Colonic mucosa (tissue), 4 donors: ENCODE results near the gene FTCDNL1. TPM values are rescaled to one million over a fixed set of nuclear protein-coding genes. Genes with fewer than 3 reads are reported as not detected.

Source experiments
- DNase-seq: peaks from one replicate; pipeline ENCODE4 v3.0.0-alpha.2; 2020
- H3K27ac ChIP-seq: fragments of 200-600 bp; one replicate; pipeline ENCODE4 v1.8.0; 2021
- H3K27me3 ChIP-seq: fragments of 200-600 bp; one replicate; pipeline ENCODE4 v1.8.0; 2021
- H3K36me3 ChIP-seq: fragments of 200-600 bp; one replicate; pipeline ENCODE4 v1.8.0; 2021
- H3K4me1 ChIP-seq: fragments of 200-600 bp; one replicate; pipeline ENCODE4 v1.8.0; 2021; ENCODE audit warnings: mild to moderate bottlenecking
- H3K4me3 ChIP-seq: fragments of 200-600 bp; one replicate; pipeline ENCODE4 v1.8.0; 2021
- H3K9ac ChIP-seq, 2 donors: one replicate each; pipeline ENCODE4 v1.7.0; 2013; ENCODE audit warnings: control low read depth in 2 of 2, low read depth in 2 of 2, low read length in 2 of 2
- H3K9me3 ChIP-seq: fragments of 200-600 bp; one replicate; pipeline ENCODE4 v1.8.0; 2021
- intact Hi-C: fragments of 100-400 bp; cut with DNase I; formaldehyde crosslinking; loops from one replicate; pipeline ENCODE4 v1.14.1; 2022
- total RNA-seq, 2 donors: library from RNA; stranded (reverse); fragmentation: NEBNext Ultra II Directional in 1 of 2; extraction: Animal tissue kit (Norgen Biotek cat#: 25700) in 1 of 2; gene quantifications; one replicate each; pipeline ENCODE4 v1.2.1, GENCODE V29; 2021
- TF ChIP-seq, protein P1 (sequence below): fragments of 200-600 bp; IDR thresholded peaks from one replicate; pipeline ENCODE4 v1.8.0; 2022; ENCODE audit warnings: antibody characterized with exemption, mild to moderate bottlenecking
- donor health status: healthy.
- donor health status: DM: no; HTN: no; CAD: no.
- donor health status: DM: no; HTN: no; CAD: no.

Gene FTCDNL1
- total RNA-seq, 2 donors from 2014 or later, result 1.3 to 1.8 TPM

DNA sequence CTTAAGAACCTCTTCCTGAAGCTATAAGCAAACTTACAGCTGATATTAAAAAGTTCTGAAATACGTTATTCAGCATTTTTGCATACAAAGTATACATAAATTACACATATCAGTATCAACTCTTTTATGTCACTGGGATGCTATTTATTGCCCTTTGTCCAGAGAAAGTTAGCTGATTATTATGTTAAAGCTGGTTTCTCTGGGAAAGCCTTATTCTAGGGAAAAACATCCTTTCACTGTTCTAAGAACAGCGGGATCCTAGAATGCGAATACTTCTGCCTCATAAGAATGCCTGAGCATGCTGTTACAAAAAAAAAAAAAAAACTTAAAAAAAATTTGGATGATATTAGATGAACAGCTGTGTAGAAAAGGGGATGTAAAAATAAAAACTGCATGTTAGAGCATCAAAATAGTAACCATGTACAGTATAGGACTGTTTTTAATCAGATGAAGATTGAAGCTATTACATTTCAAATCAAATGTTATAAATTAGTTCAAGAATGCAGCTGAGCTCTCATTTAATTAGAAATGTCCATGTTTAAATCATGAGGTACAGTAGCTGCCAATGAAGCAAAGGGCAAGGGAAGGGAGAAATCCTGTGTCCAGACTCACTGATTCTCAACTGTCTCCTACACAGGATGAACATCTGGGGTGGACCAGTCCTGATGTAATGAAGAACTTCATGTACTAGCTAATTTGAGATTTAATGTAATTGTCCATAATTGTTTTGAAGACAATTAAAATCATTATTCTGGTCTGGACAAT is 8.2 kb downstream of the FTCDNL1 start:
- H3K27me3 ChIP-seq, result no peaks in the 10 kb centered on the region
- H3K9ac ChIP-seq, result no peak overlapping the region
- H3K4me1 ChIP-seq, result no peaks in the 10 kb centered on the region
- no peaks in the 10 kb centered on the region for H3K36me3 ChIP-seq
- no peaks in the 10 kb centered on the region for H3K9me3 ChIP-seq
- TF ChIP-seq, protein P1, sequence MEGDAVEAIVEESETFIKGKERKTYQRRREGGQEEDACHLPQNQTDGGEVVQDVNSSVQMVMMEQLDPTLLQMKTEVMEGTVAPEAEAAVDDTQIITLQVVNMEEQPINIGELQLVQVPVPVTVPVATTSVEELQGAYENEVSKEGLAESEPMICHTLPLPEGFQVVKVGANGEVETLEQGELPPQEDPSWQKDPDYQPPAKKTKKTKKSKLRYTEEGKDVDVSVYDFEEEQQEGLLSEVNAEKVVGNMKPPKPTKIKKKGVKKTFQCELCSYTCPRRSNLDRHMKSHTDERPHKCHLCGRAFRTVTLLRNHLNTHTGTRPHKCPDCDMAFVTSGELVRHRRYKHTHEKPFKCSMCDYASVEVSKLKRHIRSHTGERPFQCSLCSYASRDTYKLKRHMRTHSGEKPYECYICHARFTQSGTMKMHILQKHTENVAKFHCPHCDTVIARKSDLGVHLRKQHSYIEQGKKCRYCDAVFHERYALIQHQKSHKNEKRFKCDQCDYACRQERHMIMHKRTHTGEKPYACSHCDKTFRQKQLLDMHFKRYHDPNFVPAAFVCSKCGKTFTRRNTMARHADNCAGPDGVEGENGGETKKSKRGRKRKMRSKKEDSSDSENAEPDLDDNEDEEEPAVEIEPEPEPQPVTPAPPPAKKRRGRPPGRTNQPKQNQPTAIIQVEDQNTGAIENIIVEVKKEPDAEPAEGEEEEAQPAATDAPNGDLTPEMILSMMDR, result no peak
- no peak overlapping the region for H3K27ac ChIP-seq
- DNase-seq, result no peak
- H3K4me3 ChIP-seq, result no peak overlapping the region
- intact Hi-C loops, result no loop called here

DNA sequence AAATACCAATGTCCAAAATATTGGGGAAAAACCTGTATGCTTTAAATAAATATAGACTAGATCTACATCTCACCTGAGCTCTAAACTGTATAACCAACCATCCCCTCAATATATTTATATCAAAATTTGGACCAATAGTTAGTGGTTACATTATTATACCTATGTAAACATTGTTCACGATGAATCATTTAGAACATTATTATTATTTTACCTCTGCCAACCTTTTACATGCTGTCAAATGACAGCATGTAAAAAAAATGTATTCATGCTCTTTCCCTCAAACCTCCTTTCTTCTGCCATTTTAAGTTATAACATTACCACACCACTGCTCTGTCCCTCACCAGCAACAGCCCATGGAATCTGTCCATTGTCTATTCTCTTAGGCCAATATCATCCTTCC is 9.6 kb downstream of the FTCDNL1 start:
- Histone ChIP-seq H3K9me3 (no peaks in the 10 kb centered on the region), H3K4me3 (no peak overlapping the region), H3K36me3 (no peaks in the 10 kb centered on the region), H3K9ac (no peak overlapping the region), H3K4me1 (no peaks in the 10 kb centered on the region), H3K27ac (no peak overlapping the region), H3K27me3 (no peaks in the 10 kb centered on the region)
- intact Hi-C loops, result no loop called here
- DNase-seq, result no peak
- TF ChIP-seq, protein P1, result no peak

DNA sequence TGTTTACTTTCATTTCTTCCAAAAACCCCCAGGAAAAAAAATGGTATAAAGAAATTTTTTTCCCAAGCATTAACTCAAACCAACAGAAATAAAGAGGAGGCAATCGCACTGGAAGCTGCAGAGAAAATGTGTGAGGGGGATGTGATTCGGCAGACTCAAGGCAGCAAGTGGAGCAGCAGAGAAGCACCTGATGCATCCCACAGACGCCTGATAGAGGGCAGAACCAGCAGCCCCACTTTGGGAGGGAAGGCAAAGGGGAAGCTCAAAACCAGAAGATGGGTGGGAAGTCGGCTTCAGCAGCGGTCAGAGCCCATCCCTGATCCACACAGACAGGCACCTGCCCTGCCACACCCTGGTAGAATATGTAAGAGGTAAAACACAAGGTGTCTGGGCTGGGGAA is 12.6 kb downstream of the FTCDNL1 start:
- TF ChIP-seq, protein P1, result no peak
- H3K36me3 ChIP-seq, result no peaks in the 10 kb centered on the region
- H3K4me3 ChIP-seq, result no peak overlapping the region
- H3K9ac ChIP-seq, result no peak overlapping the region
- no peak for DNase-seq
- H3K27ac ChIP-seq, result no peak overlapping the region
- intact Hi-C loops, result no loop called here
- H3K4me1 ChIP-seq, result no peaks in the 10 kb centered on the region
- H3K9me3 ChIP-seq, result no peaks in the 10 kb centered on the region
- H3K27me3 ChIP-seq, result no peaks in the 10 kb centered on the region

DNA sequence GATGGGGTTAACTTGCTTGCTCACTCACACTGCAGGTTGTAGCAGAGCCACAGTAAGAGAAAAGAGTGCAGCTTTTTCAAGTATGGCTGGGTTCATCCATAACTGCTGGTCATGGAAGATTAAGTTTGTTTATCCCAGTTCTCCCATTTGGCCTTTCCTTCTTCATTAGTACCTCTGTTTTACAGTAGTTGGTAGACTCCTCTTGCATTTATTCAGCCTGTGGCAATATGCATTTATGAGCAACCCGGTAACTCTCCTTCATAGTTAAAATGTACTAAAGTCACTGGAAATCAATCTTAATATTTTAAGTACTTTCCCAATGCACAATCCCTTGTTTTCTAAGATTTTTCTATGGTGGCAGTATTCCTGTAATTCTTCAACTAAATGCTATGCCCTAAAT is 14.0 kb downstream of the FTCDNL1 start:
- no peaks in the 10 kb centered on the region for H3K36me3 ChIP-seq
- H3K9ac ChIP-seq, result no peak overlapping the region
- H3K27ac ChIP-seq, result no peak overlapping the region
- H3K27me3 ChIP-seq, result no peaks in the 10 kb centered on the region
- TF ChIP-seq, protein P1, result no peak
- no peak overlapping the region for H3K4me3 ChIP-seq
- intact Hi-C loops, result no loop called here
- H3K4me1 ChIP-seq, result no peaks in the 10 kb centered on the region
- no peak for DNase-seq
- H3K9me3 ChIP-seq, result no peaks in the 10 kb centered on the region

DNA sequence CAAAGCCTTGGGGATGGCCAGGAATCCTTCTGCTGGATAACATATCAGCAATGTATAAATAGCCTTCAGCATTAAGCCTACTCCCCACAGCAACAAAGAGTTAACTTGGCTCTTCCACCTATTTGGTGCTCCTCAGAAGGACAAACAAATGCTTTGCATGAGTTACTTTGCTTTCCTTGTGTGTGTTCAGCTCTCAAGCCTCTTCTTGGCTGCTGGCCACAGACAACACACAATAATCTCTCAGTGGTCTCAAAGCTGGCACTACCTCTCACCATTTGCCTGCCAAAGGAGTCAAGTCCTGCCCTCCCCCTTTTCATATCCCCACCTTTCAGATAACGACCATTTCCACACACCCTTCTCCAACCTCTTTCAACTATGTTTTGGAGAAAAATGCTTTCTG is 17.5 kb downstream of the FTCDNL1 start:
- no peaks in the 10 kb centered on the region for H3K9me3 ChIP-seq
- no peaks in the 10 kb centered on the region for H3K36me3 ChIP-seq
- no peaks in the 10 kb centered on the region for H3K27me3 ChIP-seq
- no peak overlapping the region for H3K27ac ChIP-seq
- intact Hi-C loops, result no loop called here
- H3K4me3 ChIP-seq, result no peak overlapping the region
- DNase-seq, result no peak
- H3K9ac ChIP-seq, result no peak overlapping the region
- TF ChIP-seq, protein P1, result no peak
- no peaks in the 10 kb centered on the region for H3K4me1 ChIP-seq
